GM06990 (cell line): ENCODE results near the gene SNAPC4.

ENCODE experiments used
- DNase-seq: peaks from one replicate; pipeline ENCODE4 v3.0.0-alpha.2; 2011; ENCODE audit not compliant: insufficient read length; ENCODE audit errors: extremely low read depth
- H3K27me3 ChIP-seq: replicated peaks from 2 replicates; pipeline ENCODE4 v1.6.0; 2011; ENCODE audit warnings: low read length; ENCODE audit not compliant: control insufficient read depth, insufficient read depth
- H3K36me3 ChIP-seq: 2 replicates; pipeline ENCODE4 v1.5.1; 2011; ENCODE audit warnings: low read length; ENCODE audit not compliant: control insufficient read depth, insufficient read depth
- H3K4me3 ChIP-seq: replicated peaks from 2 replicates; pipeline ENCODE4 v1.5.1; 2011; ENCODE audit warnings: low read depth, mild to moderate bottlenecking, control low read depth, low read length
- CTCF ChIP-seq: IDR thresholded peaks from 2 replicates; pipeline ENCODE4 v1.5.1; 2011; ENCODE audit warnings: low read length, control low read depth, mild to moderate bottlenecking, inconsistent platforms; ENCODE audit not compliant: insufficient read depth, poor library complexity, severe bottlenecking

The SNAPC4 gene

GRCh38 chr9:136444102-136444501 lies 44.1 kb upstream of the SNAPC4 start:
- TF ChIP-seq CTCF = no peak
- Histone ChIP-seq H3K36me3 (peaks cover 39% of the 10 kb centered on the region), H3K4me3 (no peak overlapping the region), H3K27me3 (no peaks in the 10 kb centered on the region)
- no peak for DNase-seq

GRCh38 chr9:136443687-136444086 lies 43.7 kb upstream of the SNAPC4 start:
- H3K4me3 ChIP-seq = no peak overlapping the region
- no peaks in the 10 kb centered on the region for H3K27me3 ChIP-seq
- DNase-seq = no peak
- H3K36me3 ChIP-seq = peaks cover 39% of the 10 kb centered on the region
- no peak for TF ChIP-seq CTCF

GRCh38 chr9:136443087-136443486 lies 43.1 kb upstream of the SNAPC4 start:
- no peak for DNase-seq
- no peak for TF ChIP-seq CTCF
- Histone ChIP-seq H3K4me3 (no peak overlapping the region), H3K36me3 (peaks cover 37% of the 10 kb centered on the region), H3K27me3 (no peaks in the 10 kb centered on the region)

GRCh38 chr9:136442265-136442664 lies 42.3 kb upstream of the SNAPC4 start:
- Histone ChIP-seq H3K4me3 (no peak overlapping the region), H3K36me3 (peaks cover 32% of the 10 kb centered on the region), H3K27me3 (no peaks in the 10 kb centered on the region)
- no peak for DNase-seq
- no peak for TF ChIP-seq CTCF

- TF ChIP-seq CTCF = no peak
- peaks cover 29% of the 10 kb centered on the region for H3K36me3 ChIP-seq
- DNase-seq = no peak
- no peaks in the 10 kb centered on the region for H3K27me3 ChIP-seq
- H3K4me3 ChIP-seq = no peak overlapping the region
Observed at GRCh38 chr9:136441681-136442245, 41.8 kb upstream of the SNAPC4 start.

- H3K4me3 ChIP-seq = no peak overlapping the region
- TF ChIP-seq CTCF = no peak
- H3K36me3 ChIP-seq = peaks cover 27% of the 10 kb centered on the region
- H3K27me3 ChIP-seq = no peaks in the 10 kb centered on the region
- DNase-seq = no peak
Observed at GRCh38 chr9:136441191-136441680, 41.3 kb upstream of the SNAPC4 start.
